Natural killer cell (primary cell): ENCODE data around the gene GCSH. TPM values are rescaled to one million over a fixed set of nuclear protein-coding genes. Genes with fewer than 3 reads are reported as not detected.

Experiments
- ATAC-seq, 3 donors: fragments of 150-1000 bp in 2 of 3; fragments of 200-7000 bp in 1 of 3; cut with Tn5 transposase; 1 replicate in 1 of 3; 2 replicates in 2 of 3; pipeline ENCODE4 v1.10.0; 2021; ENCODE audit warnings: mild to moderate bottlenecking in 2 of 3, moderate library complexity in 2 of 3
- DNase-seq, 2 donors: peaks; one replicate each; pipeline versions ENCODE4 v3.0.0 to v3.0.0-alpha.2; 2013 to 2021; ENCODE audit warnings: mixed read lengths in 1 of 2
- H3K27ac ChIP-seq: one replicate; pipeline ENCODE4 v1.5.1; 2013; ENCODE audit warnings: mild to moderate bottlenecking, low read length
- H3K27me3 ChIP-seq: one replicate; pipeline ENCODE4 v1.6.1; 2013; ENCODE audit warnings: low read length; ENCODE audit not compliant: control insufficient read depth, insufficient read depth
- H3K36me3 ChIP-seq: one replicate; pipeline ENCODE4 v1.6.1; 2013; ENCODE audit warnings: low read length; ENCODE audit not compliant: control insufficient read depth, insufficient read depth
- H3K4me1 ChIP-seq: one replicate; pipeline ENCODE4 v1.6.1; 2013; ENCODE audit warnings: low read length; ENCODE audit not compliant: control insufficient read depth, insufficient read depth
- H3K4me3 ChIP-seq: one replicate; pipeline ENCODE4 v1.5.1; 2013; ENCODE audit warnings: low read length
- H3K9me3 ChIP-seq: one replicate; pipeline ENCODE4 v1.6.1; 2013; ENCODE audit warnings: low read length; ENCODE audit not compliant: control insufficient read depth, insufficient read depth
- H3K27ac Mint-ChIP-seq, 2 donors: one replicate each; pipeline ENCODE4 v1.8.0; 2022; ENCODE audit warnings: mild to moderate bottlenecking in 2 of 2, mixed read lengths in 2 of 2, moderate library complexity in 1 of 2
- H3K27me3 Mint-ChIP-seq, 2 donors: one replicate each; pipeline ENCODE4 v1.8.0; 2022; ENCODE audit warnings: low read depth in 2 of 2, mixed read lengths in 2 of 2
- H3K36me3 Mint-ChIP-seq: one replicate; pipeline ENCODE4 v1.8.0; 2022; ENCODE audit warnings: mixed read lengths
- H3K4me1 Mint-ChIP-seq, 2 donors: one replicate each; pipeline ENCODE4 v1.8.0; 2022; ENCODE audit warnings: mixed read lengths in 2 of 2
- H3K4me3 Mint-ChIP-seq: one replicate; pipeline ENCODE4 v1.8.0; 2022; ENCODE audit warnings: mild to moderate bottlenecking, moderate library complexity, mixed read lengths
- H3K9me3 Mint-ChIP-seq, 2 donors: one replicate each; pipeline ENCODE4 v1.8.0; 2022; ENCODE audit warnings: mixed read lengths in 2 of 2
- CTCF ChIP-seq: fragments of 200-600 bp; IDR thresholded peaks from one replicate; pipeline ENCODE4 v1.8.0; 2022; ENCODE audit warnings: antibody characterized with exemption
- WGBS: methylation state at CpG from one replicate; pipeline ENCODE4 v1.1.7; 2013; ENCODE audit warnings: missing lambda C conversion rate; ENCODE audit not compliant: insufficient coverage; 5-methylcytosine and 5-hydroxymethylcytosine counted together
- intact Hi-C: fragments of 100-400 bp; cut with micrococcal nuclease; formaldehyde crosslinking; loops from one replicate; pipeline ENCODE4 v1.14.2; 2022
- total RNA-seq, 4 donors: library from RNA; stranded (reverse); fragments of 120-200 nt in 1 of 4; gene quantifications; one replicate each; pipeline versions ENCODE4 v1.2.3 to v1.2.4, GENCODE V29; 2013 to 2022

GCSH gene
- total RNA-seq, 3 donors from 2014 or later (not counting 1 experiment from before 2014, with no cell fraction given): 2.6 to 4.3 (median 2.7) TPM

GRCh38 chr16:81140930-81141780 is 45.0 kb upstream of the GCSH start:
- Mint-ChIP-seq H3K27me3 (peaks cover 4 to 7% of the 10 kb centered on the region in 2 donors), H3K9me3 (no peaks in the 10 kb centered on the region), H3K4me3 (no peak overlapping the region), H3K36me3 (no peaks in the 10 kb centered on the region), H3K4me1 (no peaks in the 10 kb centered on the region), H3K27ac (no peak overlapping the region)
- no peak for ATAC-seq
- Histone ChIP-seq H3K27me3 (no peaks in the 10 kb centered on the region), H3K36me3 (no peaks in the 10 kb centered on the region), H3K9me3 (no peaks in the 10 kb centered on the region), H3K4me3 (no peak overlapping the region), H3K27ac (no peak overlapping the region), H3K4me1 (no peaks in the 10 kb centered on the region)
- DNase-seq: no peak
- TF ChIP-seq CTCF: no peak
- 84% methylated on average over 21 of the region's 21 CpGs for WGBS
- intact Hi-C loops: no loop called here

- Mint-ChIP-seq H3K9me3 (no peaks in the 10 kb centered on the region), H3K27me3 (peaks cover 0 to 7% of the 10 kb centered on the region in 2 donors), H3K4me1 (no peaks in the 10 kb centered on the region), H3K4me3 (no peak overlapping the region), H3K36me3 (no peaks in the 10 kb centered on the region), H3K27ac (no peak overlapping the region)
- DNase-seq: no peak
- H3K27me3 ChIP-seq: no peaks in the 10 kb centered on the region
- H3K9me3 ChIP-seq: no peaks in the 10 kb centered on the region
- H3K36me3 ChIP-seq: no peaks in the 10 kb centered on the region
- intact Hi-C loops: no loop called here
- WGBS: 75% methylated on average over 9 of the region's 9 CpGs
- no peaks in the 10 kb centered on the region for H3K4me1 ChIP-seq
- H3K27ac ChIP-seq: no peak overlapping the region
- no peak overlapping the region for H3K4me3 ChIP-seq
- no peak for ATAC-seq
- no peak for TF ChIP-seq CTCF
Measured at GRCh38 chr16:81138831-81139557, 42.8 kb upstream of the GCSH start.

GRCh38 chr16:81137754-81138153 is 41.6 kb upstream of the GCSH start:
- Mint-ChIP-seq H3K4me3 (no peak overlapping the region), H3K9me3 (no peaks in the 10 kb centered on the region), H3K36me3 (no peaks in the 10 kb centered on the region), H3K4me1 (no peaks in the 10 kb centered on the region), H3K27me3 (no peaks in the 10 kb centered on the region), H3K27ac (no peak overlapping the region)
- intact Hi-C loops: no loop called here
- TF ChIP-seq CTCF: no peak
- Histone ChIP-seq H3K9me3 (no peaks in the 10 kb centered on the region), H3K4me3 (no peak overlapping the region), H3K36me3 (no peaks in the 10 kb centered on the region), H3K27ac (no peak overlapping the region), H3K27me3 (no peaks in the 10 kb centered on the region), H3K4me1 (no peaks in the 10 kb centered on the region)
- no peak for DNase-seq
- ATAC-seq: no peak
- WGBS: 77% methylated on average over 9 of the region's 9 CpGs
